Mesenchymal stem cell (in vitro differentiated cells and primary cell): ENCODE results near the gene ANKLE1.
A peak's percentile ranks its signal among the peaks of the same experiment; 100 is the strongest.

Experiments
- DNase-seq: peaks from one replicate; pipeline ENCODE4 v3.0.0-alpha.2; 2013
- H2AFZ ChIP-seq: one replicate; pipeline ENCODE4 v1.6.1; 2013; ENCODE audit warnings: low read depth, mild to moderate bottlenecking, control low read depth, inconsistent platforms, low read length, moderate library complexity
- H2AK5ac ChIP-seq: 2 replicates; pipeline ENCODE4 v1.6.1; 2013; ENCODE audit warnings: low read length, moderate library complexity, mild to moderate bottlenecking, inconsistent platforms; ENCODE audit not compliant: severe bottlenecking
- H2BK120ac ChIP-seq: one replicate; pipeline ENCODE4 v1.6.1; 2013; ENCODE audit warnings: low read depth, mild to moderate bottlenecking, inconsistent platforms, low read length, moderate library complexity
- H2BK12ac ChIP-seq, 2 experiments: one replicate each; pipeline ENCODE4 v1.6.1; 2013; ENCODE audit warnings: inconsistent platforms in 2 of 2, low read length in 2 of 2, mild to moderate bottlenecking in 2 of 2, moderate library complexity in 2 of 2, control low read depth in 1 of 2
- H2BK15ac ChIP-seq: one replicate; pipeline ENCODE4 v1.6.1; 2013; ENCODE audit warnings: mild to moderate bottlenecking, low read depth, inconsistent platforms; ENCODE audit not compliant: poor library complexity, severe bottlenecking
- H2BK5ac ChIP-seq: 2 replicates; pipeline ENCODE4 v1.6.1; 2013; ENCODE audit warnings: low read depth, mild to moderate bottlenecking, low read length, control low read depth, inconsistent platforms; ENCODE audit not compliant: poor library complexity, severe bottlenecking
- H3K14ac ChIP-seq, 2 experiments: one replicate each; pipeline ENCODE4 v1.6.1; 2013; ENCODE audit warnings: inconsistent platforms in 2 of 2, low read length in 2 of 2, control low read depth in 1 of 2, mild to moderate bottlenecking in 1 of 2, moderate library complexity in 1 of 2
- H3K18ac ChIP-seq, 2 experiments: one replicate each; pipeline ENCODE4 v1.6.1; 2013; ENCODE audit warnings: inconsistent platforms in 2 of 2, low read length in 2 of 2, control low read depth in 1 of 2, low read depth in 1 of 2, mild to moderate bottlenecking in 1 of 2
- H3K23ac ChIP-seq, 2 experiments: one replicate each; pipeline ENCODE4 v1.6.1; 2013; ENCODE audit warnings: inconsistent platforms in 2 of 2, low read length in 2 of 2, mild to moderate bottlenecking in 2 of 2, moderate library complexity in 2 of 2, control low read depth in 1 of 2
- H3K27ac ChIP-seq: 2 replicates; pipeline ENCODE4 v1.5.1; 2013; ENCODE audit warnings: mild to moderate bottlenecking, moderate library complexity, low read length, control low read depth, inconsistent platforms; ENCODE audit not compliant: poor library complexity, severe bottlenecking
- H3K27me3 ChIP-seq, 2 experiments: 2 replicates each; pipeline versions ENCODE4 v1.6.1 to v1.7.0; 2013; ENCODE audit warnings: low read length in 2 of 2, mild to moderate bottlenecking in 2 of 2, moderate library complexity in 2 of 2, control low read depth in 1 of 2, inconsistent platforms in 1 of 2; ENCODE audit not compliant: control insufficient read depth in 1 of 2, insufficient read depth in 1 of 2
- H3K36me3 ChIP-seq, 2 experiments: 2 replicates each; pipeline versions ENCODE4 v1.6.1 to v1.7.0; 2013; ENCODE audit warnings: low read length in 2 of 2, control low read depth in 1 of 2, inconsistent platforms in 1 of 2, low read depth in 1 of 2, mild to moderate bottlenecking in 1 of 2; ENCODE audit not compliant: insufficient read depth in 2 of 2, control insufficient read depth in 1 of 2
- H3K4ac ChIP-seq, 2 experiments: one replicate each; pipeline ENCODE4 v1.6.1; 2013; ENCODE audit warnings: inconsistent platforms in 2 of 2, low read length in 2 of 2, mild to moderate bottlenecking in 2 of 2, moderate library complexity in 2 of 2, control low read depth in 1 of 2, low read depth in 1 of 2
- H3K4me1 ChIP-seq: 2 replicates; pipeline ENCODE4 v1.6.1; 2013; ENCODE audit warnings: low read depth, low read length, control low read depth; ENCODE audit not compliant: control insufficient read depth, insufficient read depth
- H3K4me2 ChIP-seq: 2 replicates; pipeline ENCODE4 v1.6.1; 2013; ENCODE audit warnings: low read length, mild to moderate bottlenecking, inconsistent platforms; ENCODE audit not compliant: poor library complexity, severe bottlenecking
- H3K4me3 ChIP-seq, 2 experiments: 2 replicates each; pipeline versions ENCODE4 v1.5.1 to v1.7.0; 2013; ENCODE audit warnings: low read length in 2 of 2, mild to moderate bottlenecking in 2 of 2, control low read depth in 1 of 2, low read depth in 1 of 2; ENCODE audit not compliant: insufficient read depth in 1 of 2
- H3K79me1 ChIP-seq: replicated peaks from 2 replicates; pipeline ENCODE4 v1.6.1; 2013; ENCODE audit warnings: mild to moderate bottlenecking, control low read depth, low read length, inconsistent platforms; ENCODE audit not compliant: poor library complexity, severe bottlenecking
- H3K9ac ChIP-seq: 2 replicates; pipeline ENCODE4 v1.7.0; 2013; ENCODE audit warnings: mild to moderate bottlenecking, low read length, moderate library complexity
- H3K9me3 ChIP-seq: 2 replicates; pipeline ENCODE4 v1.7.0; 2013; ENCODE audit warnings: mild to moderate bottlenecking, low read length; ENCODE audit not compliant: control insufficient read depth
- H4K8ac ChIP-seq: one replicate; pipeline ENCODE4 v1.6.1; 2013; ENCODE audit warnings: inconsistent platforms, mild to moderate bottlenecking, low read length, moderate library complexity
- H4K91ac ChIP-seq: one replicate; pipeline ENCODE4 v1.6.1; 2013; ENCODE audit warnings: mild to moderate bottlenecking, low read length, inconsistent platforms
- WGBS: methylation state at CpG from one replicate; pipeline ENCODE4 v1.1.7; 2013; ENCODE audit warnings: mixed read lengths; 5-methylcytosine and 5-hydroxymethylcytosine counted together

ANKLE1 gene

DNA sequence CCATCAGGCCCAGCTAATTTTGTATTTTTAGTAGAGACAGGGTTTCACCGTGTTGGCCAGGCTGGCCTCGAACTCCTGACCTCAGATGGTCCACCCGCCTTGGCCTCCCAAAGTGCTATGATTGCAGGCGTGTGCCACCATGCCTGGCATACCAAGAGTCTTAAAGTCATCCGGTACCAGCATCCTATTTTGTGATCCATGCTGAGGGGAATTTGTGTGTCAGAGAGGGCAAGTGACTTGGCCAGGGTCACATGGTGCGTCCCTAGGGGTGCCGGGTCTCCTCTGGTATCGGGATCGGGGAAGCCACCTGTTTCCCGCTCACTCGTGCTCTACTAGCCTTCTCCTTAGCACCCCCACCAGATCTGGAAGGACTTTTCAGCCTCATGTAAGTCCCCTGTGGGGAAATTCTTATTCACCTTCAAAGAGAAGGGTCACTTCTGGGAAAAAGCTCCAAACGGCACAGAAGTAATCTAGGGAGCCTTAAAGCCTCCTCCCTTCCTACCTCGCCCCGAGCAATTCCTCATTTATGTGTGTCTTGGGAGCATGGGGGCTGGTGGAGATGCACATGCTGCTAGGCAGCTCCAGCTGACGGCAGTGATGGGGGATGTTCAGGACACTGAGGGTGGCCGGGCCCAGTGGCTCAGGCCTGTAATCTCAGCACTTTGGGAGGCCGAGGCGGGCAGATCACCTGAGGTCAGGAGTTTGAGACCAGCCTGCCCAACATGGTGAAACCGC lies 6.1 kb upstream of the ANKLE1 start:
- Histone ChIP-seq H2BK5ac (no peak overlapping the region), H3K27me3 (no peaks in the 10 kb centered on the region), H2BK12ac (no peak overlapping the region), H3K9me3 (no peaks in the 10 kb centered on the region), H3K4me1 (no peaks in the 10 kb centered on the region), H2BK120ac (no peak overlapping the region), H3K79me1 (peaks cover 21% of the 10 kb centered on the region), H3K23ac (no peak overlapping the region), H2AK5ac (no peak overlapping the region), H3K14ac (no peak overlapping the region), H3K27ac (no peak overlapping the region), H3K9ac (no peak overlapping the region), H3K18ac (no peak overlapping the region), H4K91ac (no peak overlapping the region), H3K4me3 (no peak overlapping the region), H2BK15ac (no peak overlapping the region), H3K36me3 (peaks cover 67 to 81% of the 10 kb centered on the region in 2 experiments), H3K4me2 (no peak overlapping the region), H2AFZ (no peak overlapping the region), H4K8ac (no peak overlapping the region), H3K4ac (no peak overlapping the region)
- 97% methylated on average over 19 of the region's 19 CpGs for WGBS
- no peak for DNase-seq

DNA sequence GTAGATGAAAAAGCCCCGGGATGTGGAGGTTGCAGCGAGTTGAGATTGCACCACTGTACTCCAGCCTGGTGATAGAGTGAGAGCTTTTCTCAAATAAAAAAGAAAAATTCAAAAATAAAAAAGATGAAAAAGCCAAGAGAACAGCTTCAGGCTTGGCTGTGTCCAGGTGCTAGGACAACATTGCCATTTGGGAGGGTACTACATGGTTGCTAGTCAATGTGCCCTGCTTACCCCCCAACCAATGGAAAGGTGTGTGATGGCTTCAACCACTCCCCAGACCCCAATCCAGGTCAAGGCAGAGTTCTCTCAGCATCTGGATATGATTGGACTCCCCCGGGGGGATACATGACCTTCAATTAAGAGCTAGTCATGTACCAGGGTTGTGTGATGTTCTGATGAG lies 2.3 kb upstream of the ANKLE1 start:
- Histone ChIP-seq H3K4ac (no peak overlapping the region), H4K8ac (no peak overlapping the region), H3K23ac (no peak overlapping the region), H2BK120ac (no peak overlapping the region), H2AFZ (no peak overlapping the region), H3K9ac (no peak overlapping the region), H3K36me3 (peaks cover 40 to 62% of the 10 kb centered on the region in 2 experiments), H2BK5ac (no peak overlapping the region), H3K14ac (no peak overlapping the region), H3K27me3 (peaks cover 0 to 4% of the 10 kb centered on the region in 2 experiments), H3K4me3 (no peak overlapping the region), H2AK5ac (no peak overlapping the region), H4K91ac (no peak overlapping the region), H2BK15ac (no peak overlapping the region), H3K79me1 (peaks cover 5% of the 10 kb centered on the region), H3K9me3 (no peaks in the 10 kb centered on the region), H3K4me1 (peaks cover 6% of the 10 kb centered on the region), H3K18ac (no peak overlapping the region), H2BK12ac (no peak overlapping the region), H3K27ac (no peak overlapping the region), H3K4me2 (no peak overlapping the region)
- DNase-seq: no peak
- WGBS: 100% methylated on average over 1 of the region's 3 CpGs

DNA sequence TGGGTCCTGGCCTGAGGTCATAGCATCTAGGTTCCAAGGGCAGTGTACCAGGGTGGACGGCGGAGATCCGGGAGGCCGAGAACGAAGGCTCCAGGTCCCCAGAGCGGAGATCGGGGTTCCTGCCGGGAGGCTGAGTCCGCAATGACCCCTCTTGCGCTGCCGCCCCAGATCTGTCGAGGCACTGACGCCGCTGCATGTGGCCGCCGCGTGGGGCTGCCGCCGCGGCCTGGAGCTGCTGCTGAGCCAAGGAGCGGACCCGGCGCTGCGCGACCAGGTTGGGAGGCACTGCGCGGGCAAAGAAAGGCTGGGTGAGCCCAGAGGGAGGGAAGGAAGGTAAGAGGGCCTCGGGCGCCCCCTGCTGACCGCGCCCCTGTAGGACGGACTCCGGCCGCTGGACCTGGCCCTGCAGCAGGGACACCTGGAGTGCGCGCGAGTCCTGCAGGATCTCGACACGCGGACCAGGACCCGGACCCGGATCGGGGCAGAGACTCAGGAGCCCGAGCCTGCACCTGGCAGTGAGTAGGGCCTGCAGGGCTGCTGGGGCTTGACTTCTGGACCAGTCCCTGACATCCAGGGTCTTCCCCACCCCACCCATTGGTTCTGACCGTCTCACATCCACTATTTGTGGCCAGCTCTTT lies 906 bp downstream of the ANKLE1 start:
- H3K27ac ChIP-seq: no peak overlapping the region
- H2AFZ ChIP-seq: no peak overlapping the region
- peak overlapping the region; percentile 43 for H3K9ac ChIP-seq
- H2BK120ac ChIP-seq: no peak overlapping the region
- H3K14ac ChIP-seq: no peak overlapping the region
- no peak overlapping the region for H2AK5ac ChIP-seq
- no peak overlapping the region for H3K4me2 ChIP-seq
- H3K79me1 ChIP-seq: no peaks in the 10 kb centered on the region
- H3K18ac ChIP-seq: no peak overlapping the region
- H4K91ac ChIP-seq: peak overlapping the region; percentile 80
- WGBS: 29% methylated on average over 45 of the region's 45 CpGs
- H3K4me3 ChIP-seq: peak overlapping the region in 1 of 2 experiments; percentile 74
- H3K23ac ChIP-seq: no peak overlapping the region
- no peak overlapping the region for H3K4ac ChIP-seq
- peak overlapping the region; percentile 52 for H4K8ac ChIP-seq
- H3K36me3 ChIP-seq: peaks cover 14 to 31% of the 10 kb centered on the region in 2 experiments
- DNase-seq: peak; percentile 69
- no peak overlapping the region for H2BK5ac ChIP-seq
- peaks cover 0 to 4% of the 10 kb centered on the region in 2 experiments for H3K27me3 ChIP-seq
- H3K4me1 ChIP-seq: peaks cover 6% of the 10 kb centered on the region
- H3K9me3 ChIP-seq: no peaks in the 10 kb centered on the region
- no peak overlapping the region for H2BK15ac ChIP-seq
- H2BK12ac ChIP-seq: peak overlapping the region in 1 of 2 experiments; percentile 5

DNA sequence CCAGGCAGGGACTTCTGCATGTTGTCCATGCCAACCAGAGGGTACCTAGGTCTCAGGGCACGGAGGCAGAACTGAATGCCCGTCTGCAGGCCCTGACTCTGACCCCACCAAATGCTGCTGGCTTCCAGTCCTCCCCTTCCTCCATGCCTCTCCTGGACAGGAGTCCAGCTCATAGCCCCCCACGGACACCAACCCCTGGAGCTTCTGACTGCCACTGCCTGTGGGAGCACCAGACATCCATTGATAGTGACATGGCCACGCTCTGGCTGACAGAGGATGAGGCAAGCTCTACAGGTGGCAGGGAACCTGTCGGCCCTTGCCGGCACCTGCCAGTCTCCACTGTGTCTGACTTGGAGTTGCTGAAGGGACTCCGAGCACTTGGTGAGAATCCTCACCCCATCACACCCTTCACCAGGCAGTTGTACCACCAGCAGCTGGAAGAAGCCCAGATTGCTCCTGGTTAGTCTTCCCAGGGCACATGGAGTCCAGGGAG lies 1.8 kb downstream of the ANKLE1 start:
- Histone ChIP-seq H3K27ac (no peak overlapping the region), H3K4me1 (peaks cover 6% of the 10 kb centered on the region), H3K36me3 (peaks cover 13 to 24% of the 10 kb centered on the region in 2 experiments), H3K23ac (no peak overlapping the region), H4K91ac (no peak overlapping the region), H2AK5ac (no peak overlapping the region), H2BK120ac (no peak overlapping the region), H3K18ac (no peak overlapping the region), H3K4me3 (no peak overlapping the region), H2BK15ac (no peak overlapping the region), H2BK12ac (no peak overlapping the region), H3K4me2 (no peak overlapping the region), H3K14ac (no peak overlapping the region), H4K8ac (no peak overlapping the region), H3K9ac (no peak overlapping the region), H3K4ac (no peak overlapping the region), H2AFZ (no peak overlapping the region), H3K27me3 (peaks cover 0 to 4% of the 10 kb centered on the region in 2 experiments), H2BK5ac (no peak overlapping the region), H3K79me1 (no peaks in the 10 kb centered on the region), H3K9me3 (no peaks in the 10 kb centered on the region)
- WGBS: 87% methylated on average over 7 of the region's 7 CpGs
- DNase-seq: no peak
